Esophagus muscularis mucosa (tissue), 4 donors: ENCODE data around the gene CXCL17.

Experiments used
- EP300 ChIP-seq: sonication (generic); formaldehyde crosslinking; IDR thresholded peaks from one replicate; pipeline ENCODE4 v1.6.1; 2017; ENCODE audit warnings: antibody characterized with exemption
- POLR2AphosphoS5 ChIP-seq, 2 donors: sonication (generic); formaldehyde crosslinking; IDR thresholded peaks; one replicate each; pipeline ENCODE4 v1.6.1; 2017; ENCODE audit warnings: antibody characterized with exemption in 2 of 2
- TF ChIP-seq, protein P1 (sequence below), 3 experiments: fragments of 200-600 bp in 2 of 3; fragments of 450-650 bp in 1 of 3; sonication (generic) in 2 of 3; IDR thresholded peaks; one replicate each; pipeline ENCODE4 v1.5.1; 2017 to 2019; ENCODE audit warnings: antibody characterized with exemption in 3 of 3, mild to moderate bottlenecking in 2 of 3, moderate library complexity in 1 of 3

DNA sequence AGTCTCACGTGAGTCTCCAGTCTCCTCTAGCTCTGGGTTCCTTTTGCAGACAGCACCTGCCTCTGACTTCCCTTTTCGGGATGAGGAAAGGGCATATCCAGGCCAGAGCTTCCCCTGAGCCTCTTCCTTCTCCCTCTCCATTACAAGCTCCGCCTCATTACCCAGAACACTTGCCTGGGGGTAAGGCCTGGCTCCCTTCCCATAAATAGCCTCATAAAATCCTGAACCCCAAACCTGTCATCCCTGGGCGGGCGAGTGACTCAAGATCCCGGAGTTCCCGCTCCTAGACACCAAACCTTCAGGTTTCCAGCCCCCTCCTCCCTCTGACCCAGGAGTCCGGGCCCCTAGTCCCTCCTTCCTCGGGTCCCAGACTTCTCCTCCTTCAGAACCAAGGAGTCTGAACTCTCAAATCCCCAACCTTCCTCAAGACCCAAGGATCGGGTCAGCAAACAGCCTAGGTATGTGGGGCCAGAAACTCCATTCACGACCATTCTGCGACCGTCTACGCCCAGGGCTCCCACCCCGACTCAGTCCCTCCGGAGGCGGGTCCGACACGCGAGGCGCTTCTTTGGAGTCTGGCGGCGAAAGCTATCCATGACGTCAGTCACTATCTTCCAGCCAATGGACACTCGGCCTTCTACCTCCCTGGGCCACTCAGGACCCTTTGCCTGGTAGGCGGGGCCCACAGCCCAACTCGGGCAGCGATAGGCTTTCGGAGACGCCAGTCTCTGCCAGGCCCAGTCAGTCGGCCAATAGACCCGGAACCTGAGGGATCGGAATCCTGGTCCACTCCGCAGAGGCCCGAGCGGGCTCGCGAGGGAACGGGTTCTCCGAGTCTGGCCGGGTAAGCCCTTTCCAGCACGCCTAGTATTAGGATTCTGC is 46.1 kb downstream of the CXCL17 start:
- TF ChIP-seq, protein P1, sequence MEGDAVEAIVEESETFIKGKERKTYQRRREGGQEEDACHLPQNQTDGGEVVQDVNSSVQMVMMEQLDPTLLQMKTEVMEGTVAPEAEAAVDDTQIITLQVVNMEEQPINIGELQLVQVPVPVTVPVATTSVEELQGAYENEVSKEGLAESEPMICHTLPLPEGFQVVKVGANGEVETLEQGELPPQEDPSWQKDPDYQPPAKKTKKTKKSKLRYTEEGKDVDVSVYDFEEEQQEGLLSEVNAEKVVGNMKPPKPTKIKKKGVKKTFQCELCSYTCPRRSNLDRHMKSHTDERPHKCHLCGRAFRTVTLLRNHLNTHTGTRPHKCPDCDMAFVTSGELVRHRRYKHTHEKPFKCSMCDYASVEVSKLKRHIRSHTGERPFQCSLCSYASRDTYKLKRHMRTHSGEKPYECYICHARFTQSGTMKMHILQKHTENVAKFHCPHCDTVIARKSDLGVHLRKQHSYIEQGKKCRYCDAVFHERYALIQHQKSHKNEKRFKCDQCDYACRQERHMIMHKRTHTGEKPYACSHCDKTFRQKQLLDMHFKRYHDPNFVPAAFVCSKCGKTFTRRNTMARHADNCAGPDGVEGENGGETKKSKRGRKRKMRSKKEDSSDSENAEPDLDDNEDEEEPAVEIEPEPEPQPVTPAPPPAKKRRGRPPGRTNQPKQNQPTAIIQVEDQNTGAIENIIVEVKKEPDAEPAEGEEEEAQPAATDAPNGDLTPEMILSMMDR (IDR thresholded peaks at IDR 0.05) = peak in 1 of 3 experiments; percentile 30
- TF ChIP-seq POLR2AphosphoS5 (IDR thresholded peaks at IDR 0.05) (peak; percentile 94 to 96), EP300 (no peak)
